ENCODE measurements around the gene RAET1G.
"Not testable (repeated sequence)": the region's sequence is repeated elsewhere in the genome, so short reads cannot be mapped to it uniquely, and the experiment has no call there.

RAET1G gene

DNA sequence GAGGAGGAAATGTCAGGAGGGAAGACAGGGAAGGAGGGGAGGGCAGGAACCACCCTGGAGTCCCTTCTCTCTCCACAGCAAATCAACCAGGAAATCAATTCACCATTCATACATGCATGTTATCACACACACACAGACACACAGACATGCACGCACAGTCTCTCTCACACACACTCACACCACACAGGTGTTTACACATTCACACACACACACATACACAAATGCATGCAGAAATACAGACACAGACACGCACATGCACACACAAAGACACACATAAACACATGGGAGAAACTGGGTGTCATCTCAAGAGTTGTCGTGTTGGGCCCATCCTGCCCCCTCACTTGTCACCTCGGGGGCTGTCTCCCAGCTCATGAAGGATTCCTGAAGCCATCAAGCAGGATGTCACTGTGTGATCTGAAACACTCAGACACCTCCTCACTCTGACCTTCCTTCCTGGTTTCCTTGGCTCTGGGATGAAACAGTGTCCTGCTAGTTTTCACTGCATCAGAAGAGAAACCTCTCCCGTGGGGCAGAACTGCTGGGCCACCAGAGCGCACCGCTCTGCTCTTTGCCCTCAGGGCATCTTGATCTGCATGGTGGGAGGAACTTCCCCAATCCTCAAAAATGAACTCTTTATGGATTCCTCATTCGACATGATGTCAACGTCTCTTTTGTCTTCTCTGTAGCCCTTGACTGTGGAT is 9.2 kb downstream of the RAET1G start:
- DNase-seq (ENCODE audit: low read depth) = no peak

DNA sequence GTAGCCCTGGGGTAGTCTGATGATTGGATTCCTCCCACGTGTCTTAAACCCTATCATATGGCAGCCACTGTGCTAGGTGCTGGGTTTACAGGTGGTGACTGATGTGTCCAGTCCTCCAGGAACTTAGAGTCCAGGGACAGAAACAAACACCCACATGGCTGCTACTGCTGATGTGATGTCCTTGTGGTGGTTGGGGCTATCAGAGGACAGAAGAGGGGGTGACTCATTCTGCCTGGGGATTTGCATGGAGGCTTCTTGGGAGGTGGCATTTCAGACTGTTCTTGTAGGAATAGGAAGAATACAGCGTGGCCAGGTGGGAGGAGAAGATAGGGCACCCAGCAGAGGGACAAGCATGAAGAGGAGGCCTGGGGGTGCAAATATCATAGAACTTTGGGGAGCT is 9.8 kb downstream of the RAET1G start:
- DNase-seq (ENCODE audit: low read depth) = no peak

DNA sequence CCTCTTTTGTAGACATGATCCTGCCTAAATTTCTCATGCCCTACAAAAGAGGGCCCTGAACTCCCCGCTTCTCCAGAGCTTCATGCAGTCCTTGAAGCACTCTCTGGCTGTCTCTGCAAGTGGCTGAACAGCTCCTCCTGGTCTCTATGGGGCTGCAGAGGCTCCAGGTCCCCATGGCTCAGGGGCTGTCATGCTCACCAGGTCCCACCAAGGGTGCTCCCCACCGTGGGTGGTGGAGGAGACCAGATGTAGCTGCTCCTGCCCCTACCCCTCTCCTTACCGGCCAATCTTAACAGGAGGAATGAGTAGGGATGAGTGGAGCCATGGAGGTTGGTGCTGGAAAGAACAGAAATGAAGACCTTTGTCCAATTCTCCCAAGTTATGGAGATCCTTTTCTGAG is 10.2 kb downstream of the RAET1G start:
- not testable (repeated sequence) for DNase-seq (ENCODE audit: low read depth)

DNA sequence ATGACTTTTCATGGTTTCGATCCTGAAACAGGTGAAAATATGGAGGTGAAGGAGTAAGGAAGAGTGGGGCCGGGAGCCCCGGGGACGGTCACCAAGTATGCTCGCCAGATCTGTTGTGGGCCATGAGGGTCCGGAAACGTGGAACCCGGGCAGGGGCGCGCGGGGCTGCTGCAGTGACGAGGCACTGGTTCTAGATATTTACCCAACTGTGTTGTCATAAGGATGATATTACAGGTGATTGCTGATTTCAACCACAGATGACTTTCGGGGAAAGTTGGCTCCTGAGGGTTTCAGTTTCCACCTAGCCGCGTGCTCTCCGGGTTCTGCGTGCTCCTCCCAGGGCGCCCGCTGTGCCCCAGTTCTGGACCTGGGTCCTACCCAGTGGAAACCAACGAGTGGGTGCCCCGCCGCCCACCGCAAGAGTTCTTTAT is 12.2 kb downstream of the RAET1G start:
- DNase-seq (ENCODE audit: low read depth) = no peak

DNA sequence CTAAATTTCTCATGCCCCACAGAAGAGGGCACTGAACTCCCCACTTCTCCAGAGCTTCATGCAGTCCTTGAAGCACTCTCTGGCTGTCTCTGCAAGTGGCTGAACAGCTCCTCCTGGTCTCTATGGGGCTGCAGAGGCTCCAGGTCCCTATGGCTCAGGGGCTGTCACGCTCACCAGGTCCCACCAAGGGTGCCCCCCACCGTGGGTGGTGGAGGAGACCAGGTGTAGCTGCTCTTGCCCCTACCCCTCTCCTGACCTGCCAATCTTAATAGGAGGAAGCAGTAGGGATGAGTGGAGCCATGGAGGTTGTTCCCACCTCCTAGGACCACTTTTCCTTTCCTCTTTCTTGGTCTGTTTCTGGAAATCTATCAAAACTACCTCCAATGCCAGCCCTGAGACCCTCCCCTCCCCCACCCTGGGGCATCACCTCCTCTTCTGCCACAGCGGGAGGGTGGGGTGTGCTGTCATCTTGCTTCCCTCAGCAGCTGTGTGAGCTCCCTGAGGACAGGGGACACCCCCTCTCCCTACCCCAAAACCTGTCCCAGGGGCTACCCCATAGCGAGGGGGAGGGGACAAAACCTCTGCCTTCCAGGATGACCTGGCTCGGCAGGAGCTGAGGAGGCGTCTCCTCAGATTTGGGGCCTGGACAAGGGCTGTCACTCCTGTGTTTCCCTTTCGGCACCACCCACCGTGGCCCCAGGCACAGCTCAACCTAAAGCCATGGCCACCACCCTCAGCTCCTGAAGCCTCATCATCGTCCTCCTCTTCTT is 13.0 kb downstream of the RAET1G start:
- no peak for DNase-seq (ENCODE audit: low read depth)

DNA sequence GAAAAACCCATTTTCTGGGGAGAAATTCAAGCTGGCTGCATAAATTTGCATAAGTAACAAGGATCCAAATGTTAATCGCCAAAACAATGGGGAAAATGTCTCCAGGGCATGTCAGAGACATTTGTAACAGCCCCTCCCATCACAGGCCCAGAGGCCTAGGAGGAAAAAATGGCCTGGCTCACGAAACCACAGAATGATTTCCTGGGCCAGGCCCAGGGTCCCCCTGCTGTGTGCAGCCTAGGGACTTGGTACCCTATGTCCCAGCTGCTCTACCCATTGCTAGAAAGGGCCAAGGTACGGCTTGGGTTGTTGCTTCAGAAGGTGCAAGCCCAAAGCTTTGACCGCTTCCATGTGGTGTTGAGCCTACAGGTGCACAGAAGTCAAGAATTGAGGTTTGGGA is 14.4 kb downstream of the RAET1G start:
- DNase-seq (ENCODE audit: low read depth) = not testable (repeated sequence)

DNA sequence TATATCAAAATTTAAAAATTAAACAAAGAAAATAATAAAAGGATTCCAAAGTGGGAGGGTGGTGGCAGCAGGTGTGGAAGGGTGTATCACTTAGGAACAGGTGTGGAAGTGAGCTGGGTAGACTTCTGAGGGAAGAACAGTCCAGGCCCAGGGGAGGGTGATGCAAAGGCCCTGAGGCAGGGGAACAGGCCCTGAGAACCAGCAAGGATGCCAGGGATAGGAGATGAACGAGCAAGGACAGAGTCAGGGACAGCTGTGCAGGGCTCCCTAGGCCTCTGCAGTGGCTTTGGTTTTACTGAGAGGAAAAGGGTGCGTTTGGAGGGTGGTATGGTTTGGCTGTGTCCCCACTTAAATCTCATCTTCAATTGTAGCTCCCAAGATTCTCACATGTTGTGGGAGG is 15.6 kb downstream of the RAET1G start:
- DNase-seq (ENCODE audit: low read depth) = no peak

DNA sequence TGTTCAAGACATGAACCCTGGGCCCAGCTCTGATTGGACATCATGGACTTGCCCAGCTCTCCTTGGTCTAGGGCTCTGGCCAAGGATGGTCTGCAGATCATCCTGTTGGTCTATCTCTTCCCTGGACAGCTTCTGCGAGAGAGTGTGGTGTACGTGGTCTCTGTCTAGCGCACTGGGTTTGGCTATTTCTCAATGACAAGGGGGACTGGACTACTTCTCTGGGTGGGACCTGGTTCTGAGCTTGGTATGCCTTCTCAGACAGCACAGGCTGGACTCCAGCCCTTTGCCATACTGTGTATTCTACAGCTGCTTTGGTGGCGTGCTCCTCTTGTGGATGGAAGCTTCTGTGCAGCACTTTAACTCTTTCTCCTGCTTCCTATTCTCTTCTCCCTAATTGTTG is 16.5 kb downstream of the RAET1G start:
- no peak for DNase-seq (ENCODE audit: low read depth)

DNA sequence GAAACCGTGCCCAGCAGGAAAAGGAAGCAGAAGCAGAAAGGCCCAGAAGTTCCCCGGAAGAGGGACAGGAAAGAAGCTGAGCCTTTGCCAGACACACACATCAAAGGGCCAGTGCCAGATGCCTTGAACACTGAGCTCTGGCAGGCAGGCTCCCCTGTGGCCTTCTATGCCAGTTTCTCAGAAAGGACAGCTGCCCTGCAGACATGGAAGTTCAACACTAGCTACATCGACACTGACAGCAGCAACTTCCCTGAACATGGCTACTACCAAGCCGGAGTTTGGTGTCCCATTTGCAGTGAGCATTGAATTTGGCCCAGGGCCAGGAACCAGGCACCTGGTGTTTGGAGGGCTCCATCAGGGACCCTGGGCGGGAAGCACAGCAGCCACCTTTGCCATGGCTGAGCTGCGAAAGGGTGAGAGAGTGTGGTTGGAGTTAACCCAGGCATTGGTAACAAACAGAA is 17.0 kb downstream of the RAET1G start:
- DNase-seq (ENCODE audit: low read depth) = no peak

DNA sequence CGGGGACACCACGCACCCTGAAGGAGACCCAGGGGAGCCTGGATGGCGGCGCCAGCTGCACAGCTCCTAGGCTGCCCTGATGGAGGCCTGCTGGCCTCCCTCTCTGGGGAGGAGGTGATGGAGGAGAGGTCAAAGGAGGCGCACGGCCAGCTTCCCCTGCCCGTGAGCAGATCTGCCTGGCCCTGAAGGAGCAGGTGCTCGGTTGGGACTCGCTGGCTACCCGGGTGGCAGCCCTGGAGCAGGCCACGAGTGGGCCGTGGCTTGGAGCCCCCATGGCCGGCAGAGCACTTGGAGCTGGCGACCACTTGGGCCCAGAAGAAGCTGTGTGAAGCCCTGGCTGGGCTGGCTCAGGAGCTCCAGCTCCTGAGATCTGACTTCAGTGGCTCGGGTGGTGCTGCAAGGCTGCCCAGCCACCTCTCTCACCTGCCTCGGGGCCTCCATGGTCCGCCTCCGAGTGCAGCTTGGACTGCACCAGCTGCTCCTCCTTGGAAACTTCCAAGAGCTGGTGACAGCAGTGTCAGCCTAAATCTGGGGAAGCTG is 17.5 kb downstream of the RAET1G start:
- no peak for DNase-seq (ENCODE audit: low read depth)

DNA sequence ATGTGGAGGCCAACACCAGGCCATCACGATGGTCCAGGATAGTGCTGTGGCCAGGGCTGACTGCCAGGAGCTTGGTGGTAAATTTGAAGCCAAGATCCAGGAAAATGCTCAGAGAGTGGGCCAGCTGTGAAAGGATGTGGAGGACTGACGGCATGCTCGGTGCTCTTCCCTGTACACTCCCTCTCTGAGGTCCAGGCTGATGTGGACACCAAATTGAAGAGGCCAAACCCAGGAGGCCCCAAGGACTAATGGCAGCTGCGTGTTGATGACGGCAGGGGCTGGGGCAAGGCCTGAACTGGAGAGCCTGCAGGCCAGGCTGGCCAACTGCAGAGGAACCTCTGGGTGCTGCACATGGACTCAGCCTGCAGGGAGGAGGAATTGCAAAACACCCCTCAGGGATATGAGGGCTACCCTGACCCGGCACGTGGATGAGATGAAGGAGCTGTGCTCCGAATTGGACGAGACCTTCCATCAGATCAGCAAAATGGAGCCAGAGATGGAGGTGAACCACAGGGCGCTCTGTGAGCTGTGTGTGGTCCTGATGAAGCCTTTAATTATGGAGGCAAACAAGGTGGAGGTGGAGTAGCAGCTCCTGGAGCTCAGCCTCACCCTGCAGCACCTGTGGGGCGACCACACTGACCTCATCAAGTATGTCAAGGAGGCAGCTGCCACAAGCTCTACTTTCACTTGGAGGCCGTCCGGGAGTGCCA is 18.1 kb downstream of the RAET1G start:
- no peak for DNase-seq (ENCODE audit: low read depth)

DNA sequence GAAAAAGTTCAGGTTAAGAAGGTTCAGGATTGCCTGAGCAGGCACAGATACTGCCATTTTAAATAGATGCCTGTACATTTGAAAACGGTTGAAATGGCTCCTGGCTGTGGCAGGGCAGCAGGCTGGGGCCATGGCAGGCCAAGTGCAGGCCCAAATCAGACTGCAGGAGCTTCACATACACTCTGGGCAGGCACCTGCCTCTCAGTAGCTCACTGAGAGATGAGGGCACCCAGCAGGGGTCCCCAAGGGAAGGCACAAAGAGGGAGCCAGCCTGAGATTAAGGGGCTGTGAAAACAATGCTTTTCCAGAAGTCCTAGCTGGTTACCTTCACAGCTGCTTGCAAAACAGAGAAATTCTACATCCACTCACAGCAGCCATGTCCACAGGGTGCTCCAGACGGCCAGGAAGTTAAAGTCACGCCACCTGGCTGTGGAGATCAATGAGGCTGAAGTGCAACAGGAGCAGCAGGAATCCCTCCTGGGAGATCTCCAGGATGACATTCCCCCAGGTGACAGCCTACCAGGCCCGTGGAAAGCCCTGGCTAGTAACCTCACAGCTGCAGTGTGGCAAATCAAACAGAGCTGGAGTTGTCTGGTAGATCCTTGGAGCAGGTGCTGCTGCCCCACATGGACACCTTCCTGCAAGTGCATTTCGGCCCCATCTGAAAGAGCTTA is 18.8 kb downstream of the RAET1G start:
- no peak for DNase-seq (ENCODE audit: low read depth)

DNA sequence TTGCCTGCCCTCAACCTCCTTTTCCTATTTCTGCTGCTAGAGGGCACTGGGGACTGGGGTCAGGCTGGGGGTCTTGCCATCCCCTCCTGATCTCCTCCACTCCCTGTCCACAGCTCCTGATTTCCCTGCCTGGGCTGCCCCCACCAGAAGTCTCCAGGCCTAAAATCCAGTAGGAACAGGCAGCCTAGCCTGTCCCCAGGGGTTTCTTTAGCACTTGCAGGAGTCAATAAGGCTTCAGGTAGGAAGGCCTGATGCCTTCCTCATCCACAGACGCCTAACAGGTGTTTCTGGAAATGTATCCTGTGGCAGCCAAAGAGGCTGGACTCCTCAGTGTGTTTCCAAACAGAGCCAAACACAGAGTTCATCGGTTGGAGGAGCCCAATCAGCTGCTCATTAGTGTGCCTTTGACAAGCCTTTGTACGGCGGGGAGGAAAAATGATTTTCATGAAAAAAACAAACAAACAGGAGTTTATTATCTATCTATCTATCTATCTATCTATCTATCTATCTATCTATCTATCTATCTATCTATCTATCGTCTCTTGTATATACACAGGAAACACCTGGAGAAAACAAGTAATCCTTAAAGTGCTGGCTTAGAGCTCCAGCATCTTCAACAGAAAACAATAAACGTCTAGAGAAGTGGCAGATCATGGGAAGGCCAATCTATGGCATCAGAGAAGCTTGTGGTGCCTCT is 21.3 kb downstream of the RAET1G start:
- no peak for DNase-seq (ENCODE audit: low read depth)

DNA sequence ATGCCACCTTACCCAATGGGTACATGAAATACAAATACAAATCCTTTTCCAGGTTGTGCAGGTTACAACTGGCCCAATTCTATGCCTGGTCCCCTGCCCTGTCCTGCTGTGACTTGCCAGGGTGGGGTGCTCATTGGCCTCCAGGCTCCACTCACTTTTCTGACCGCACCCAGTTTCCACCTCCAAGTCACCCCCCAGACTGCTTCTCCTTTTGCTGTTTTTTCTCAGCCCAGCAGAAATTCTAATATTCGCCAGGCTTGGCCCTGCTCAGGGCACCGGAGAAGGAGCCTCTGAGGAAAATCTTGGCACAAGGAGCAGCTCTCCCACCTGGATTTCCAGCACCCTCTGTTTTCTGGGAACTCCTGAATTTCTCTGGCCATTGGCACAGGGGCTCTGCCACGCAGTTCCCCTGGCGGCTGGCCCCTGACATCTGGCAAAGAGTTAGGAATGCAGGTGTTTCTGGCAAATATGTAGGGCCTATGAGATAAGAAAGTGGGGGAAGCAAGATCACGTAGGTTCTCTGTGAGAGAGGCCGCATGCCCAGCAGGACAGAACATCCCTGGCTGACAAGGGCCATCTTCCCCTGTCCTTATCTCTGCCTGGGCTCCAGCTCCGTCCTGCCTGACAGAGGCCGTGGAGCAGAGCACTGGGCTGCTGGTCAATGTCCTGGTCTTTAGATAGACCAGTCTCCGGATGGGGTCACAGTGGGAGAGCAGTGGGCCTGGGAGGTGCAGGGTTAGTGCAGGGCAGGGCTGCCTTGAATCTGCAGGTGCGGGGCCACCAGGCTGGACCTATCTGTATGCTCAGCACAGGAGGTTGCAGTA is 22.1 kb downstream of the RAET1G start:
- DNase-seq (ENCODE audit: low read depth) = no peak

DNA sequence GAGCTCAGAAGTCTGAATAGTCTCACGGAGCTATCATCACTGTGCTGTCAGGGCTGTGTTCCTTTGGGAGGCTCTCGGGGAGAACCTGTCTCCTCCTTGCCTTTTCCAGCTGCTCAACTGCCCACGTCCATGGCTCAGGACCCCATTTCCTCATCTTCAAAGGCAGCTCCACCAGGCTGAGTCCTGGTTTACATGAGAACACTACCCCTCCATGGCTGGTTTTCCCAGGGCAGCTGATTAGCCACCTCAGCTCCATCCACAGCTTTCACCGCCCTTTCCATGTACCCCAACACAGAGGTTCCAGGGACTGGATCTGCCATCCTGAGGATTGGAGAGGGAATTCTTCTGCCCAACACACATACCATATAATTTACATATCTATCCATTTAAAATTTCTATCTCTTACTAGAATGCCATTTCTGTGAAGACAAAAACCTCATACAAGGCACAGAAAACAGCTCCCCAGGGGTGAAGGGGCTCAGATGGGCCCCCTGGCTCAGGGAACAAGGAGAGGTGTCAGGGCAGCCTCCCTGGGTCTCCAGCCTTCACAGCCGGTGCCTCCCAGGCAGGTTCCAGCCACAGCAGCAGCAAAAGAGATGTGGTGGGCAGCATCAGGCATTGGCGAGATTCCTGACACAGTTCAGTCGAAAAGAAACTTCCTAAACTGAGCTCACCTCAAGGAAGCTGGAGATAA is 22.8 kb downstream of the RAET1G start:
- DNase-seq (ENCODE audit: low read depth) = no peak

DNA sequence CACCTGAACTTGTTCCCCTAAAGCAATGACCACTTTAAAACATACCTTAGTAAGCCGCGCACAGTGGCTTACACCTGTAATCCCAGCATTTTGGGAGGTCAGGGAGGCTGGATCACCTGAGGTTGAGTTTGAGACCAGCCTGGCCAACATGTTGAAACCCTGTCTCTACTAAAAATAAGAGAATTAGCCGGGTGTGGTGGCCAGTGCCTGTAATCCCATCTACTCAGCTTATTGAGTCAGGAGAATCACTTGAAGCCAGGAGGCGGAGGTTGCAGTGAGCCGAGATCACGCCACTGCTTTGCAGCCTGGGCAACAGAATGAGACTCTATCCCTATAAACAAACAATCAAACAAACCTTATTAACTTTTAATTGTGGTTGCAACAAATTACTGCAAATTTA is 23.4 kb downstream of the RAET1G start:
- no peak for DNase-seq (ENCODE audit: low read depth)

DNA sequence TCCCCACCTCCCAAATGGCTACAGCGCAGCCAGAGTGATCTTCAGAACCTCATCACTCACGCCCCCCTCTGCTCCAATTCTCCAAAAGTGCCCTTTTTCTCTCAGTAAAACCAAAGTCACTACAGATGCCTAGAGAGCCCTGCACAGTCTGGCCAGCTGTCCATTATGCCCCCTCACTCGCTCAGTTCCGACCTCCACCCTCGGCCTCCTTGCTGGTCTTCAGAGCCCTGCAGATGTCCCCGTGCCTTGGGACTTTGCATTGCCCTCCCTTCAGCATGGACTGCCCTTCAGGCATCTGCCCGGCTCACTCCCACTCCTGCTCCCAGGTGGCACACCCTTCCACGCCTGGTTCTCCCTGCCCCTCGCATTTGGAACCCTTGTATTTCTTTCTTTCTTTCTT is 24.0 kb downstream of the RAET1G start:
- DNase-seq (ENCODE audit: low read depth) = no peak

DNA sequence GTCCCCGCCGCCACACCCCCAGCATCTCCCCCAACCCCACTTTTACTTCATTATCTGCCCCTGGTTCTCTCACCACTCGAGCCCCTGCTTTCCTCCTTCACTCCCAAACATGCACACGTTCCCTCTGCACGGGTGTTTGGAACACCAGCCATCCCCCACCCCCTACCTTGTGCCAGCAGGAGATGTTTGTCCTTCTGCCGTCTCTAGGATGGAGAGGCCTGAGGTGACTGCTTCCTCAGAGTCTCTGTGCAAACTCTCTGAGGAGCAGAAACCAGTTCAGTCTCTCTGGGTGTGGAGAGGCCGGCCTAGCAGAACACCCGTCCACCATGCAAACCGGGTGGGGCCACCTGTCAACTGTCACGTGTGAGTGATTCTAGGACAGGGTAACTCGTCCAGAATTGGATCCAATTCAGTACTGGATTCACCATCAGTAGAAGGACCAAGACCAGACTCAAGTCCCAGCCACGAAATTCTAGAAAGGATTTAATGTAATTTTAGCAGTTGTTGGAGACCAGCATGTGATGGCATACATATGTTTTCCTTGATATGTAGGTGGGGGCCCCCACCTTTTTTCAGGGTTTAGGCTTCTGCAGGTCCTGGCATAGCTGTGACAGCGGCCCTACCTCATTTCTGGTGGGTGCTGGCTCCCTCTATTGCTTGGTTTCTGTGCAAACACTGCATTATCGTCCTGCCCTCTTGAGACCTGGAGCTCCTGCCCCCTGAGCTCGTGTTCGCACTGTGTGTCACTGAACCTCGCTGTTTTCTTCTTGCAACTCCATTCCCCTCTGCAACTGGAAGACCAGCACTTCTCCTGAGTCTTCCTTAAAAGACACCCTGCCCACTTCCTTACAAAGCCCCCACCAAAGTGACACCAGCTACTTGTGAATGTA is 24.8 kb downstream of the RAET1G start, which contains the start of gene RAET1E:
Gene RAET1E (minus strand): TSS at position 259 of the 890 bp plus-strand sequence. CDS start 7,212 bp downstream, outside the sequence.
- no peak for DNase-seq (ENCODE audit: low read depth)

Measured in stimulated activated CD8-positive, alpha-beta memory T cell treated with anti-CD3 and anti-CD28 coated beads, Interleukin-15, amount 100 ng/mL, for 24 hours (primary cell).